HG03064 (cell line): ENCODE results near the gene GPS2.

Experiments used
- ATAC-seq: cut with Tn5 transposase; IDR thresholded peaks from one replicate; pipeline ENCODE4 v1.9.1; 2021; ENCODE audit warnings: low read depth; ENCODE audit not compliant: unreplicated experiment

Gene GPS2

GRCh38 chr17:7294614-7295153, 20.5 kb downstream of the GPS2 start, which contains the start of gene YBX2:
Gene YBX2, minus strand, starts transcription at chr17:7294639. Its CDS starts 139 bp downstream, at chr17:7294500.
- no peak for ATAC-seq

GRCh38 chr17:7293816-7294613, 21.1 kb downstream of the GPS2 start:
- ATAC-seq, result no peak

GRCh38 chr17:7293159-7293558, 22.0 kb downstream of the GPS2 start:
- no peak for ATAC-seq

- no peak for ATAC-seq
These were observed 22.4 kb downstream of the GPS2 start for GRCh38 chr17:7292729-7293128.

GRCh38 chr17:7292194-7292593, 23.0 kb downstream of the GPS2 start:
- no peak for ATAC-seq

GRCh38 chr17:7290685-7291084, 24.5 kb downstream of the GPS2 start:
- ATAC-seq, result no peak

GRCh38 chr17:7290166-7290565, 25.0 kb downstream of the GPS2 start:
- ATAC-seq, result no peak

- no peak for ATAC-seq
These were observed 25.7 kb downstream of the GPS2 start for GRCh38 chr17:7289256-7290032.

- ATAC-seq, result no peak
These were observed 29.5 kb downstream of the GPS2 start for GRCh38 chr17:7285679-7286078.

GRCh38 chr17:7284911-7285310, 30.2 kb downstream of the GPS2 start:
- ATAC-seq, result no peak

- no peak for ATAC-seq
These were observed 31.5 kb downstream of the GPS2 start for GRCh38 chr17:7283471-7284216.

- ATAC-seq, result no peak
These were observed 32.3 kb downstream of the GPS2 start for GRCh38 chr17:7282752-7283321.

GRCh38 chr17:7281953-7282751, 33.0 kb downstream of the GPS2 start:
- ATAC-seq, result no peak

GRCh38 chr17:7281074-7281952, 33.8 kb downstream of the GPS2 start, which contains the start of gene SLC2A4:
Gene SLC2A4, plus strand, starts transcription at chr17:7281718. Its CDS starts 217 bp downstream, at chr17:7281935.
- no peak for ATAC-seq

GRCh38 chr17:7280519-7281073, 34.6 kb downstream of the GPS2 start:
- ATAC-seq, result no peak

GRCh38 chr17:7279448-7279847, 35.7 kb downstream of the GPS2 start:
- no peak for ATAC-seq

- no peak for ATAC-seq
These were observed 48.4 kb downstream of the GPS2 start for GRCh38 chr17:7266784-7267183.

- no peak for ATAC-seq
These were observed 51.4 kb downstream of the GPS2 start for GRCh38 chr17:7263801-7264078.
